Caco-2 (cell line): ENCODE data around the gene SARNP. TPM values are rescaled to one million over a fixed set of nuclear protein-coding genes. Genes with fewer than 3 reads are reported as not detected.

Experiments
- BruUV-seq: library from RNA; stranded (reverse); fragments of 400-500 nt; replicated peaks from 2 replicates; lab custom pipeline; 2021; lab: Mats Ljungman, UMichigan
- CTCF ChIA-PET: fragments of 300-600 bp; sonication (Branson Sonifier 250); formaldehyde crosslinking; loops from one replicate; lab custom pipeline; 2022; ENCODE audit warnings: antibody characterized with exemption; lab: Charles Lee
- POLR2A ChIA-PET: fragments of 300-600 bp; sonication (Branson Sonifier 250); formaldehyde crosslinking; loops from one replicate; lab custom pipeline; 2022; ENCODE audit warnings: antibody characterized with exemption; lab: Charles Lee
- DNase-seq, 2 experiments: peaks; one replicate each; pipeline versions ENCODE4 v3.0.0 to v3.0.0-alpha.2; 2020 to 2022
- H3K27me3 ChIP-seq: replicated peaks from 2 replicates; pipeline ENCODE4 v1.6.0; 2011; ENCODE audit warnings: low read length; ENCODE audit not compliant: control insufficient read depth, insufficient read depth
- H3K36me3 ChIP-seq: 2 replicates; pipeline ENCODE4 v1.5.1; 2011; ENCODE audit warnings: low read length; ENCODE audit not compliant: control insufficient read depth, insufficient read depth
- H3K4me1 ChIP-seq: fragments of 250-450 bp; sonication (Bioruptor Pico); 2 replicates; pipeline ENCODE4 v1.5.1; 2020; ENCODE audit warnings: mild to moderate bottlenecking
- H3K4me3 ChIP-seq: 2 replicates; pipeline ENCODE4 v1.5.1; 2011; ENCODE audit warnings: low read depth, mild to moderate bottlenecking, control low read depth, low read length
- H3K9me3 ChIP-seq: fragments of 250-450 bp; sonication (Bioruptor Pico); 2 replicates; pipeline ENCODE4 v1.5.1; 2020; ENCODE audit warnings: mild to moderate bottlenecking, moderate library complexity
- H3K27ac Mint-ChIP-seq: one replicate; pipeline ENCODE4 v1.8.0; 2022; ENCODE audit warnings: mixed read lengths; ENCODE audit not compliant: unreplicated experiment
- H3K27me3 Mint-ChIP-seq: one replicate; pipeline ENCODE4 v1.8.0; 2022; ENCODE audit warnings: mixed read lengths; ENCODE audit not compliant: insufficient read depth, unreplicated experiment
- H3K36me3 Mint-ChIP-seq: one replicate; pipeline ENCODE4 v1.8.0; 2022; ENCODE audit warnings: mild to moderate bottlenecking, mixed read lengths; ENCODE audit not compliant: insufficient read depth, unreplicated experiment
- H3K4me1 Mint-ChIP-seq: one replicate; pipeline ENCODE4 v1.8.0; 2022; ENCODE audit warnings: low read depth, mixed read lengths; ENCODE audit not compliant: unreplicated experiment
- H3K4me3 Mint-ChIP-seq: one replicate; pipeline ENCODE4 v1.8.0; 2022; ENCODE audit warnings: mild to moderate bottlenecking, moderate library complexity, mixed read lengths; ENCODE audit not compliant: unreplicated experiment
- H3K9me3 Mint-ChIP-seq: one replicate; pipeline ENCODE4 v1.8.0; 2022; ENCODE audit warnings: mixed read lengths; ENCODE audit not compliant: unreplicated experiment
- intact Hi-C: fragments of 100-400 bp; cut with micrococcal nuclease; formaldehyde crosslinking; loops from one replicate; pipeline ENCODE4 v1.10.0; 2022; ENCODE audit not compliant: unreplicated experiment
- total RNA-seq: library from RNA; stranded (reverse); gene quantifications from 2 replicates; pipeline ENCODE4 v1.2.3, GENCODE V29; 2022
- TF ChIP-seq, protein P1 (sequence below), 2 experiments: fragments of 200-600 bp in 1 of 2; IDR thresholded peaks; 1 replicate in 1 of 2; 2 replicates in 1 of 2; pipeline versions ENCODE4 v1.5.1 to v1.8.0; 2011 to 2022; ENCODE audit warnings: antibody characterized with exemption in 1 of 2, control low read depth in 1 of 2, inconsistent platforms in 1 of 2, low read depth in 1 of 2, low read length in 1 of 2, mild to moderate bottlenecking in 1 of 2, moderate library complexity in 1 of 2; ENCODE audit not compliant: insufficient read depth in 1 of 2, severe bottlenecking in 1 of 2, unreplicated experiment in 1 of 2

SARNP gene
- total RNA-seq, 1 experiment from 2014 or later: 77.6 TPM

DNA sequence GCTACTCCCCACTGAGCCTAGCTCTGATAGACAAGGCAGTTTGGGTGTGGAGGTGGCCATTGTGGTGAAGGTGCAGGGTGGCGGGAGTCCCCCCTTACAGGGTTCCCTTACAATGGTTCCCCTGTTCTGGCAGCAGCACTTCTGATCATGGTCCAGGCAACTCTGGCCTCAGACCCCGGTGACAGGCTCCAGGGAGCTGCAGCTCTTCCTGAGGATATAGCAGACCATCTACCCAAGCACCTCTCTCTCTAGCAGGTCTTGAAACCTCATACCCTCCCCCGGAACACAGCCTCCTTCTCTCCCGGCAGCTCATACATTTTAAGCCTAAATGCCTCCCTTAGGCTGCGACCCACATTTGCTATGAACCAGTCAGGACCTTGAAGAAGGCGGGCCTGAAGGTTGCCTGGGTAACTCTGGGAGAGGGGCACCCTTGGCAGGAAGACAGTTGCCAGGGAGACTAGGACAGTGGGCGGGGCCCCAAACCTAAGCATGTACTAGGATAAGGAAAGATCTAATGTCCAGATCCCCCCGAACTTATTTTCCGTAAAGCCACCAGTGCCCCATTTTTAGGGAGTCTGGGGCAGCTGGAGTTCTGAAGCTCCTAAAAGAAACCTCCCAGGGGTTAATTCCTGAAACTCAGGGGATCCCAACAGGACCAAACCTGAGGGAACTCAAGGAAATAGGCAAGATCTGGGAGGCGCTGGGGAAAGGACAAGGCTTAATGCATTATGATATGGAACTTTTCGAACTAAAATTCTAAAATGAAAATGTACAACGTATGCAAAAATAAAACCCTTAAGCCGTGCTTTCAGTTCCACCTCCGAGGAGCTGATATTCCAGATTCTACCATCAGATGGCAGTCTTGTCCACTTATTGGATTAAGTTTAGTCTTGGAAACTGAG, 79.2 kb downstream of the SARNP start:
- H3K27me3 ChIP-seq: no peaks in the 10 kb centered on the region
- H3K36me3 ChIP-seq: no peaks in the 10 kb centered on the region
- H3K4me1 ChIP-seq: peaks cover 14% of the 10 kb centered on the region
- TF ChIP-seq, protein P1, sequence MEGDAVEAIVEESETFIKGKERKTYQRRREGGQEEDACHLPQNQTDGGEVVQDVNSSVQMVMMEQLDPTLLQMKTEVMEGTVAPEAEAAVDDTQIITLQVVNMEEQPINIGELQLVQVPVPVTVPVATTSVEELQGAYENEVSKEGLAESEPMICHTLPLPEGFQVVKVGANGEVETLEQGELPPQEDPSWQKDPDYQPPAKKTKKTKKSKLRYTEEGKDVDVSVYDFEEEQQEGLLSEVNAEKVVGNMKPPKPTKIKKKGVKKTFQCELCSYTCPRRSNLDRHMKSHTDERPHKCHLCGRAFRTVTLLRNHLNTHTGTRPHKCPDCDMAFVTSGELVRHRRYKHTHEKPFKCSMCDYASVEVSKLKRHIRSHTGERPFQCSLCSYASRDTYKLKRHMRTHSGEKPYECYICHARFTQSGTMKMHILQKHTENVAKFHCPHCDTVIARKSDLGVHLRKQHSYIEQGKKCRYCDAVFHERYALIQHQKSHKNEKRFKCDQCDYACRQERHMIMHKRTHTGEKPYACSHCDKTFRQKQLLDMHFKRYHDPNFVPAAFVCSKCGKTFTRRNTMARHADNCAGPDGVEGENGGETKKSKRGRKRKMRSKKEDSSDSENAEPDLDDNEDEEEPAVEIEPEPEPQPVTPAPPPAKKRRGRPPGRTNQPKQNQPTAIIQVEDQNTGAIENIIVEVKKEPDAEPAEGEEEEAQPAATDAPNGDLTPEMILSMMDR (IDR thresholded peaks at IDR 0.05; ENCODE audit: insufficient read depth in 1 of 2, low read depth in 1 of 2, low read length in 1 of 2, severe bottlenecking in 1 of 2, unreplicated experiment in 1 of 2): peak; percentile 70 to 75
- H3K27ac Mint-ChIP-seq: peak overlapping the region; percentile 43
- H3K9me3 ChIP-seq: no peaks in the 10 kb centered on the region
- ChIA-PET CTCF (interaction anchor here (0.5 to 3.8 kb wide), 31 partner anchors 9 to 451 kb away, joined by 3 to 37 read pairs (median 6); partner anchors contain the start of genes CD63, DNAJC14, ORMDL2 and PA2G4), POLR2A (interaction anchor here (0.6 to 1.2 kb wide), 7 partner anchors 9 to 362 kb away, joined by 3 to 9 read pairs (median 4); partner anchors contain the start of genes CD63, DNAJC14, ORMDL2 and SARNP)
- H3K27me3 Mint-ChIP-seq: no peaks in the 10 kb centered on the region
- peaks cover 28% of the 10 kb centered on the region for H3K4me1 Mint-ChIP-seq
- H3K9me3 Mint-ChIP-seq: no peaks in the 10 kb centered on the region
- peak overlapping the region; percentile 77 for H3K4me3 Mint-ChIP-seq
- no peaks in the 10 kb centered on the region for H3K36me3 Mint-ChIP-seq
- DNase-seq: peak; percentile 82 to 84
- intact Hi-C loops: loop anchor here (1.0 to 2.0 kb wide), 6 partner anchors 59 to 303 kb away; partner anchors contain the start of genes PYM1, RPS26 and SUOX
- H3K4me3 ChIP-seq: peak overlapping the region; percentile 48
- BruUV-seq: no TSS peak

DNA sequence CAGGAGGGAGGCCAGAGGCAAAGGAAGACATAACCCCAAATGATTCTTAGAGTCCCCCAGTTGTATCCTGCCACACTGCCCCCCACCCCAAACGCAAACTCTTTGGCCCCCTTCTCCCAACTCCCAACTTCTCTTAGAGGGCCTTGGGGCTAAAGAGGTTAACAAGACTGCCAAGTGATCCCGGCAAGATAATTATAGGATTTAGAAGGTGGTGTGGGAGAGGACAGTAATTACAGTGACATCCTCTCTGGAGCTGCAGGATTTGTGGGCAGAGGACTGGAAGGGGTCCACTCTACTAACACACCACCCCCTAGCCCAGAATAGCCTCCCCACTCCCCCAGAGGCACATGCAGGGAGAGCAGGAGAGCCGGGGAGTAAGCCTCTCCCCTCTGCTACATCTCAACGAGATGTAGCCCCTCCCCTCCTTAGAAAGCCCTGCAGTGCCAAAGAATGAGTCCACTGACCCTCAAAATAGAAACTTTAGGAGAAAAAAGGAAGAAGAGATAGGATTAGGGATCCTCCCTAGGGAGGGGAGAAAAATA, 79.9 kb downstream of the SARNP start:
- Mint-ChIP-seq H3K4me3 (peak overlapping the region; percentile 77), H3K4me1 (peaks cover 25% of the 10 kb centered on the region), H3K27ac (peak overlapping the region; percentile 43), H3K27me3 (no peaks in the 10 kb centered on the region), H3K36me3 (no peaks in the 10 kb centered on the region), H3K9me3 (no peaks in the 10 kb centered on the region)
- BruUV-seq: no TSS peak
- H3K4me3 ChIP-seq: peak overlapping the region; percentile 48
- ChIA-PET CTCF (interaction anchor here (0.6 to 3.8 kb wide), 27 partner anchors 9 to 466 kb away, joined by 3 to 37 read pairs (median 7); partner anchors contain the start of genes CD63, DNAJC14, ORMDL2 and PA2G4), POLR2A (interaction anchor here (0.6 to 0.9 kb wide), 4 partner anchors 9 to 363 kb away, joined by 3 to 6 read pairs (median 4); partner anchors contain the start of genes CD63 and DNAJC14)
- no peaks in the 10 kb centered on the region for H3K9me3 ChIP-seq
- TF ChIP-seq, protein P1 (IDR thresholded peaks at IDR 0.05; ENCODE audit: insufficient read depth in 1 of 2, low read depth in 1 of 2, low read length in 1 of 2, severe bottlenecking in 1 of 2, unreplicated experiment in 1 of 2): no peak
- DNase-seq: no peak
- peaks cover 12% of the 10 kb centered on the region for H3K4me1 ChIP-seq
- intact Hi-C loops: loop anchor here (1.0 to 2.0 kb wide), 8 partner anchors 13 to 304 kb away; partner anchors contain the start of genes PYM1, RPS26 and SUOX
- H3K36me3 ChIP-seq: no peaks in the 10 kb centered on the region
- no peaks in the 10 kb centered on the region for H3K27me3 ChIP-seq
